GM21786 (cell line): ENCODE data around the gene NDUFAF4.

Experiments used
- ATAC-seq: cut with Tn5 transposase; IDR thresholded peaks from one replicate; pipeline ENCODE4 v1.9.1; 2021; ENCODE audit not compliant: unreplicated experiment

Gene NDUFAF4

DNA sequence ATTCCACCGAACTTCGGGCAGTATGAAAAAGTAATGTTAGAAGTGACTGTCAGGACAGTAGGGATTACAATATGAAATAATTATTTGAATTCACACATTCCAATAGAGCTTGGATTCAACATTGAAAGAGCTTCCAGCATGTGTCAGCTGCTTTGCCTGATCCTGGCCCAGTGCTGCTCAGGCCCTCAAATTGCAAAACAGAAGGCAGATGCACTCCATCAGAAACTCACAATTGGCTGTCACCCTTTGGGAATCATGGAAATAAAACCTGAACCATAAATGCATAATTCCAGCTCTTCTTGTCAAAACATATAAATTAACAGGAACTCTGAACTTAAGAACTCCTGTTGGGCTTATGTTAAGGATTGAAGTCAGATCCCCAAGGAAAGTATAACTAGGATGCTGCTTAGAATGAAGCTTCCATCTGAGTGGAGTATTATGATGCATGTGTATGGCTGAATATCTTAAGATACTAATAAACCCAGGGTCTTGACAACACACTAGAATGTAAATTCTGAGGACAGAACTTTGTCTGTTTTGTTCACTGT lies 1.8 kb upstream of the NDUFAF4 start:
- no peak for ATAC-seq

DNA sequence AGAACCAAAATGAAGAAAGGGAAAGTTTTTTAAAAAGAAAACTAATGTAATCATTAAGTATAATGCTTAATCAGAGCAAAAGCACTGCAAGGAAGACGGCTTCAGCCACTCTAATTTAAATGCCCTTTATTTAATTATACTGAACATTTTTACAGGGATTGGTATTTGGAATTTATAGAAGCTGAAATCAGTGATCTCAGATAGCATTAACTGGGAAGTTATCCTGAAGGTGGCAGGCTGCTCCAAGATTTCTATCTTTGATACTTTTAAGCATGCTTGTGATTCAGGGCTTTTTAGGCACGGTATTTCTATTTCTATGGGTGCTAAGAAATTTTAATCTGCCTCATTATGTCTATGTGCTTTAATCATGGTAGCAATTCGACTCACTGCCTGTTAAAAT lies 1.3 kb upstream of the NDUFAF4 start:
- no peak for ATAC-seq

DNA sequence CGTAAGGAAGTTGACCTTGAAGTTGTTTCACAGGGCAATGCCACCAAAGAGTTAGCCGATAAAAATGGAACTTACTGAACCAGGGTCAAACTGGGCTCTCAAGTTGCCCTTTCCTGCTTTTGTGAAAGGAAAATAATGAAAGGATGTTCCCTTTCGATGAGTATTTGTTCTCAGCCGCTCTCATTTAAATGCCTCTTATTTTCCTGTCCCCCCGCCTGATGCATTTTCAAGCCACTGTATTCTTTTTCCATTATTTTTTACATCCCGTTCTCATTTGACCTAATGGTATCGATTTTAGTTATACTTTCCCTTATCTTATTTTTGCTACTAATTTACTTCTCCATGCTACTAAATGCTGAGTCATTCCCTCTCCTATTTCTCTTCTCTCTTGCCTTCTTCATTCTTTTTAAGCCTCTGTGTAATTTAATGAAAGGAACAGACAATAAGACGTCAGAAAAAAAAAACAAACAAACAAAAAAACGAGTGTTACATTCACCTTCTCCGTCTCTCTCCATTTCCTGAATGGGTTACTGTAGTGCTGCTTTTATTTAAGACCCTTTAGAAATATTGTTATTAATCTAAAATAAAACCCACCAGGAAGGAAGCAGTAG lies 655 bp upstream of the NDUFAF4 start:
- ATAC-seq, result no peak

DNA sequence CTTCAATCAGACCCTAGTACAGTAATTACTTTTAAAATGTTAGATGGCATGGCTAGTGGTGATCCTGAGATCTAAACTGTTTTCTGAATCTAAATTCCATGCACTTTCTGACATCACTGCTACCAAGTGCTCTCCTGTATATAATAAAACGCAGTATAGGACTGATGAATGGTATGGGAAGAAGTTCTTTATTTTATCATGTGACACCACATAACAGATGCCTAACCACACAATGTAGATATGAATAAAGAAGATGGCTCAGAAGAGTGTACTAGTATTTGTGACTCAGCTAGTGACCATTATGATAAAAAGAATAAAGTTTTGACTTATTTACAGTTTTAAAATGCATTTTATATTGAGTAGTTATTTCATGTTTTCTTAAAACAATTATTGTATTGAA lies 8.5 kb downstream of the NDUFAF4 start:
- ATAC-seq, result no peak

DNA sequence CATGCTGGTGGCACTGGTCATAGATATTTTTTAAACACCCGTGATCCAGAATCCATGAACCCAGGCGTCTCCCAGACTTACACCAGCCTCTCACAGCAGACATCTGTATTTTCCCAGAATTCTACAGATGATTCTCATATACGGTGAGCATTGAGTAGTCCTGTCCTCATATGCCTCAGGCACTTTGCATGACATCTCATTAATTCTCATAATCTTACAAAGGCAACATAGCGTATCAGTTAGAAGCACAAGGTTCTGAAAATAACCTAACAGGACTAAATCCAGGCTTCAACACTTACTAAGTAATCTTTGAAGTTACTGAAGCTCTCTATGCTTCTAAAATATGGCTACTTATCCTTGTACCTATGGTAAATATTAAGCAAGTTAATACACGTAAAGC lies 8.9 kb downstream of the NDUFAF4 start:
- no peak for ATAC-seq

DNA sequence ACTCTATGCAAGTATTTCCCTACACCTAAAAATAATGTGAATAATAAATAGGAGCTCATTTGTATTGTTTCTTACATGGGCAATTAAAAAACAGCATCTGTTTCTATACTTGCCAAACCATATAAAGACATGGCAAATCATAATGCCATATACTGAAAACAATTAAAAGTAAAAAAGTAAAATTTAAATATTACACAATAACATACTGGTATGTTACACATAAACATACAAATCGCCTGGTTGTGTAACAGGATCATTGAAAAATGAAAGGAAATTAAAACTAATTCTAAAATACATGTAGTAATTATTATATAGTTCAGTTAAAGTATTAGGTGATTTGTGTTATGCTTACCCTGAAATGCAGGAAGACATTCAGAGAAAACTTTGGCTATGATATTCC lies 11.2 kb downstream of the NDUFAF4 start:
- ATAC-seq, result no peak

DNA sequence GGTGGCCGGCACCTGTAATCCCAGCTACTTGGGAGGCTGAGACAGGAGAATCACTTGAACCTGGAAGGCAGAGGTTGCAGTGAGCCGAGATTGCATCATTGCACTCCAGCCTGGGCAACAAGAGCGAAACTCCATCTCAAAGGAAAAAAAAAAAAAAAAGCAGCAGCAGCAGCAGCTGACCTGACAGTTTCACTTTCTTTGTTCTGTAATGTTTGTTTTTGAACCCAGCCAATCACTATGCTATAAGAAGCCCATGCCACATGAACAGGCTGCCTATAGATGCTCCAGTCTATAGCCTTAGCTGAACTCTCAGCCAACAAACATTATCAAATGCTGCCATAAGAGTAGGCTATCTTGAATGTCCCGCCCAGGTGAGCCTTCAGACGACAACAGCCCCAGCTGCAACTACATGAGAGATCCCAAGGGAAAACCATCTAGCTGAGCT lies 12.5 kb downstream of the NDUFAF4 start:
- peak; percentile 89 for ATAC-seq

DNA sequence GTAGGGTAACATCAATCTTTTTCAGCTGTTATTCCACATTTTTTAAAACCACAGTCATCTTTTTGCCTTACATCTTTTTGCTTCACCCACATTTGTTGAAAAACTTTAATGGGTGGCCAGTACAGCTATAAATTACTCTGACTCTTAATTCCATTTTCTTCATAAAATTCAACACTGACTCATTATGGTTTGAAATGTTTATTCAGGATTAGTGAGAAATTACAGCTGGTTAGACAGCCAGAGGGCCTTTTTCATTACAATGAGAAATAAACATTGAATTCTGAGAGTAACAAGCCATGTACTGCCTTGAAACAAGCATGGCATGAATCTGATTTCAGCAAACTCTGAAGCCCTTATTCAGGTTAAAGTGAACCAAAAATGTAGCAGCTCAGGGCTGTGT lies 19.5 kb downstream of the NDUFAF4 start:
- no peak for ATAC-seq

DNA sequence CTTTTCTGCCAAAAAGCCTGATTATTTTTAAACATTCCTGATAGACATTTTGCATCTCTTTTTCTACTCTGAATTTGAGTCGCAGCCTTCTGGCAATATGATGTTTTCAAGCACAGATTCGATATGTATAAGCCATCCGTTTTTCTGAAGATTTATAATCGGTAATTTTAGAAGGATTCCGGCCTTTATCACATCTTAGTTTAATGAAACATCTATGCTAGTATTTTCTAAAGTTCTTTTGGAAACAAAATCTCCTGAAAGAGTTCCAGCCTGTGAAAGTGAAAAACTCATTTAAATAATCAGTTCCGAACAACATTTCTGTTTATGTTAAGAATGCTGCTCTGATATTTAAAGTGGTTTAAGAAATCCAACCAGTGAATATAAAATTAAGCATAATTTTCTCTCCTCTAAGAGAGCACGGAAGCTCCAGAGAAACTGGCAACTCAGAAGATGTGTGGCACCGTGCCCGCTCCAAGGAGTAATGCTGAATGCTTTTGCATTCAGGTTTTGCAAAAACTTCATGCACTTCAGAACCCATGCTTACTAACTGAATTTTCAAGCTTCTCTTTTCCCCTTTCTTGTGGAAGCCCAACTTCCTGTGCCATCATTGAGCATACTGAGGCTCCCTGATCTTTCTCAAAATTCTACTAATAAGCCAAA lies 20.7 kb downstream of the NDUFAF4 start:
- ATAC-seq, result no peak

DNA sequence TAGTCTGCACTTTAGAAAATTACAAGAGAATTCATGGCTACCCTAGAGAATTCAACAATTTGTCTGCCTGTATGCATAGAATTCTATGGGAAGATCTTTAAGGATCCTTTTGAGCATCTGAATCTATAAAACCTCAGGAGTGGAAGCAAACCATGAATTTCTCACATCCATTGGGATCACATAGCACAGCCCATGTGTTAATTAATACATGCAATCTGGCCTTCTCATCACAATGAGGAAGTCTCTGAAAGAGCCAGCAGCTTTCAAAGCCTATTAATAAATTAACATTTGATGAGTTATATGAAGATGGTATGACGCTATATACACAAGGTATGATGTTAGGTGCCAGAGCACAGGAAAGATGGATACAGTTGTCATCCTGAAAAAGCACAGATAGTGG lies 24.7 kb downstream of the NDUFAF4 start:
- no peak for ATAC-seq

DNA sequence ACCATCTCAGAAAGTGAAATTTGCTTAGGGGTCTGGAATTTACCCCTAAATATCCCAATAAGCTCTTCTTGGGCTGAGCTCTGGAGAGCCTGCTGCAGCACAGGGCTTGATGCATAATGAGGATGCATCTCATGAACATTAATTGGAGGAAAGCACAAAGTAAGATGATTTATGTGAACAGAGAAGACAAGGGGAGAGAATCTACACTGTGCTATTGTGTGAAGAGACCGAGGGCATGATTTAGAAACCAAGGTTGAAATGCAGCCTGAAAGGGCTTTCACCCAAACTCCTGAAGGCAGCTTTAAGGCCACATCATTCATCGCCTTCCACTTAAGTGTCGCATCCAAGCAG lies 32.7 kb downstream of the NDUFAF4 start:
- ATAC-seq, result no peak

DNA sequence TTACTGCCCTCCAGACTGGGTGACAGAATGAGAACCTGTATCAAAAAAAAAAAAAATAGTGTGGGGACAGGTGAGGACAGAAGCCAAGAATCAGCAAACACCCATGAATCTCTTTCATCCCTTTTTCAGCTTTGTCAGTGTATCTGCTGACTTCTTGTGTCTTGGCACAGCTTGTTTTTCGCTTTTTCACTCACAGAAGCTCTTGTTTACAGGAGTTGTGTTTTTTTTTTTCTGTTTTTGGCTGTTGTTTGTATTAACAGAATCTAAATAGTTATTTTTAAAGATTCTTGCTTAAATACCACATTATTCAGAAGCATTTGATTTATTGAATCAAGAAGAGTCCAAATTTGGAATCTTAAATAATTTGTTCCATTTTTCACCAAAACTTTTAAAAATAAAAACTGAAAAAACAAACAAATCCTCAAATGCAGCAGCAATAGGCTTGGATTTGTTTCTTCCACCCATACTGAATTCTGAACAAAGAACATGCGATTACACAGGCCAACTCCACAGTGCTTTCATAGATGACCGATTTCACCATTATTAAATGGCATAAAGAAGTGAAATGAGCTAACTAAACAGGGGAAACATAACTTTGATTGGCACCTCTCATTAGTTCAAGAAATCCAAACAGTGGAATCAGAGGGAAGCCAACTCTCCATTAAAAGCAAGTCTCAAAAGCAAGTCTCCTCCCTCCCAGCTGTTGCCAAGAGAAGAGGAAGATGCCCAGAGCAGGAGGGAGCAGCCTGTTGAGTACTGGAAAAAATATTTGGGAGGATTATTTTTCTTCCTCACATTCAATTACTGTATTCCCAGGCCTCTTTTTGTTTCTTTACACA lies 33.3 kb downstream of the NDUFAF4 start:
- ATAC-seq, result no peak

DNA sequence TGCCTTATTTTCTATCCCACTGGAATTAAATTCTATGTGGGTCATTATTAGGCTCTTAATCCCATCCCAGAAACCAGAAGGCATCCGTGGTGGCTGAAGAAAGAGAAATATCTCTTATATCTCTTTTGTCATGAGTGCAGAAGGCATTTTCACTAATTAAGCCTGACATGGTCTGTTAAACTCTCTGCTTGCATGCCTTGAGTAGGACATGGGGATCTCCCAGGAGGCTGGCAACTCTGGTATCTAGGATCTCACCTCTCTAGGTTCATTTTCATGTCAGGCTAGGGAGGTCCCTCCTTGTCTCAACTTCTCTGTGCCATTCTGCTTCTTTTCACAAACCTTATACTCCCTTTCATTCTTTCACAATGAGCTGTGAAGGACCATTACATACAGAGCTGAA lies 35.1 kb downstream of the NDUFAF4 start:
- peak; percentile 48 for ATAC-seq

DNA sequence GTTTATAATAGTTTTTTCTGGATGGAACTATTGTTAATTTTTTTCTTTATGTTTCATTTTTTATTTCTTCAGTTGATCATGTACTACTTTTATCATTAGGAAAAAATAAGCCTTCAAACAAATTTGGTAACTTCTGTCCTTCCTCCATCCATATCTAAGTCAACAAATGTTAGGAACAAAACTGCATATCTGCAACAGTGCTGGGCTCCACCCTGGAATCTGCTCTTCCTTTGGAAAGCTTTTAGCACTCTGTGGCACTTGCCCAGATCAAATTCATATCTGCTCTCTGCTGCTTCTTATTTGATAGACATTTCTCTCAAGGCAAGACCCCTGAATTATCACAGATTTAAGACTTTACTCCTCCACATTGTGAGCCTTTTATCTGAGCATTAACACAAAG lies 36.1 kb downstream of the NDUFAF4 start:
- ATAC-seq, result no peak

DNA sequence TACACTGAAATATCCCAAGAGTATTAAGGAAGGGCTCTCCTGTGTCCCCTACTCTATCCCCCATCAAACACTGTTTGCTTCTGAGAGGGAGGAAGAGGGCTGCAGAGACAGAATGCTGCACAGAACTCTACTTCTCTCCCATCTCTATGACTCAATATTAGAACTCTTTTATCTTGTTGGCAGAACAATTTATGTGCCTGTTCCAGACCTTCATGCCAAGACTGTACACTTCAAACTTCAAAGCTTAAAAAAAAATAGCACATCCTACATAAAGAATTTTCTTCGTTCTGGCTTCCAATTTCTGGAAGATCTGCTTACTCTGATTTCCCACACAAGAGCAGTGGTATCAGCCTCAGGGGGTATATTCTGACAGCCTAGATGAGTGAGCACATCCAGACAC lies 40.8 kb downstream of the NDUFAF4 start:
- ATAC-seq, result no peak

DNA sequence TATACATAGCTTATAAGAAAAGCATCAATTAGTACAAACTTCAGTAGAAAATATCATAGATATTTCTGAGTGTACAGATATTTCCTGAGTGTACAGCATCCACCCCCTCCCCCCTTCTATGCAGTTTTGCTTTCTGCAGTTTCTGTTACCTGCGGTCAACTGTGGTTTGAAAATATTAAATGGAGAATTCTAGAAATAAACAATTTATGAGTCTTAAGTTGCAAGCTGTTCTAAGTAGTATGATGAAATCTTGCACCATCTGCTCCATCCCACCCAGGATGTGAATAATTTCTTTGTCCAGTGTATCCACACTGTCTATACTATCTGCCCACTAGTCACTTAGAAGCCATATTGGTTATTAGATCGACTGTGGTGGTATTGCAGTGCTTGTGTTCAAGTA lies 44.6 kb downstream of the NDUFAF4 start:
- ATAC-seq, result no peak

DNA sequence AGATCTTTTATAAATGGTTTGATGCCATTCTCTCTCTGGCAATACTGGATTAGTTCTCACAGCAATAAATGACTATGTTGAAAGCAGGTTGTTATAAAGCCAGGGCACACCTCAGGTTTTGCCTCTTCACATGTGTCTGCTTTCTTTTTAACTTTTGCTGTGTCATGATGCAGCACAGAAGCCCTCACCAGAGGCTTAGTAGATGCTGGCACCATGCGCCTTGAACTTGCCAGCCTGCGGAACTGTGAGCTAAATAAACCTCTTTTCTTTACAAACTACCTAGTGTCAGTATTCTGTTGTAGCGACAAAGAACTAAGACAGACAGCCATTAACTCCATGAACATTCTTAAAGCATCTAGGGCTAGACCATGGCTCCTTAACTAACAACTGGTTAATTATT lies 45.1 kb downstream of the NDUFAF4 start:
- no peak for ATAC-seq

DNA sequence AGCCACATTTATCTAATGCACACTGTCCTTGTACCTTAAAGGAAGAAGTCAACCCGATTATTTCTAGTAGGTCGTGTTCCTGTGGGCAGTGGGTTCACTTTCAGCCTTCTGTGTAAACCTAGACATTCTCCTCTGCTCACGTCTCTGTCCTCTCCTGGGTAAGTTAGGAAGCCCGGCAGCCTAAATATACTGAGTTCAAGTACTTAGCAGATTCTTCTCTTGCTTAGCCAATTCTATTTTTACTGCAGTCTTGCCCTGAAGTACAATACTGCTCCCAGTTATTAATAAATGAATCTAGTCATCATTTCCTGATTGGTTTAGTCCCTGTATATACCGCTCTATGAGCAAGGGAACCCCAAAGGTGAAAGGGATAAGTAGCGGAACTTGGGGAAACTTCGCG lies 45.8 kb downstream of the NDUFAF4 start:
- ATAC-seq, result no peak

DNA sequence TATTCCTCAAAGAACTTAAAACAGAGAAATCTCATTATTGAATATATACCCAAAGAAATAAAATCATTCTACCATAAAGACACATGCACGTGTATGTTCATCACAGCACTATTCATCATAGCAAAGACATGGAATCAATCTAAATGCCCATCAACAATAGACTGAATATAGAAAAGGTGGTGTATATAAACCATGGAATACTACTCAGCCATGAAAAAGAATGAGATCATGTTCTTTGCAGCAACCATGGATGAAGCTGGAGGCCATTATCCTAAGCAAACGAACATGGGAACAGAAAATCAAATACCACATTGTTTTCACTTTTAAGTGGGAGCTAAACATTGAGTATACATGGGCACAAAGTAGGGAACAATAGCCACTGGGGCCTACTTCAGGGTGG lies 48.1 kb downstream of the NDUFAF4 start:
- ATAC-seq, result no peak

DNA sequence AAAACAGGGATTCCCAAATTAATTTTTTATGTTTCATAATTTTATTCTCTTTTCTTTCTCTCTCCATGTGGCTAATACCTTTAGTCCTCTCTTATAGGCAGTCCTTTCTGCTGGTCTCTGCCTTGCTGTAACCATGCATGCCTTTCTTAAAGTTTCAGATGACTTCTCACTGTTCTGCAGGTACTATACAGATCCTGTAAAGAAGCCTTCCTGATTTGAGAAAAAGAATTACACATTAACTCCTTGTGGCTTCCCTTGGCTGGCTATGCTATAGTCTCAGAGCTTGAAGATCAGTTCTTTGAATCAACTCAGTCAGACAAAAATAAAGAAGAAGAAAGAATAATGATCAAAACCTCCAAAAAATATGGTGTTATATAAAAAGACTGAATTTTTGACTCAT lies 53.2 kb downstream of the NDUFAF4 start:
- ATAC-seq, result no peak

DNA sequence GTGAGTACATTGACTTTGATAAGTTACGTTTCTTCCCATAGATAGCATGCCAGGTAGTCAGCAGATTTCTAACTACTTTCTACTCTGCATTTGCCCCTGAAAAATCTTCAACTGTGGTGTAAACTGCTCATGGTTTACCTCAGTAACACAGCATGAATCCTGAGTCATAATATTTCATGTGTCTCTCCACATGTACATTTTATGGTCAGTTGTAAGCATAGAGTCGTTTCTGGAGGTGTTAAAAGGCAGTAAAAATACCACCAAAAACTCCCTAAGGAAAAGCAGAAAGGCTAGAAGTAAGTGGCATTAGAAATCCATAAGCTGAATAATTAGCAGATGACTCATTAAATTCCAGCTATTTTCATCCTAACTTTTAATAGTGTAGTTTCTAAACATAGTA lies 56.3 kb downstream of the NDUFAF4 start:
- no peak for ATAC-seq
